T-helper 22 cell (primary cell): ENCODE results near the gene SNAPC4.

Source experiments
- DNase-seq: peaks from one replicate; pipeline ENCODE4 v3.0.0-alpha.2; 2020; ENCODE audit warnings: low read depth

Gene SNAPC4

GRCh38 chr9:136400038-136400834 lies at the start of gene SNAPC4:
Gene SNAPC4, minus strand, starts transcription at chr9:136400170. Its CDS starts 1,742 bp downstream, at chr9:136398428.
- DNase-seq = peak; percentile 71

GRCh38 chr9:136448655-136449054 lies 48.7 kb upstream of the SNAPC4 start:
- DNase-seq = no peak

- no peak for DNase-seq
These were observed 47.3 kb upstream of the SNAPC4 start for GRCh38 chr9:136447173-136447778.

GRCh38 chr9:136445799-136446198 lies 45.8 kb upstream of the SNAPC4 start:
- no peak for DNase-seq

- DNase-seq = no peak
These were observed 44.1 kb upstream of the SNAPC4 start for GRCh38 chr9:136444102-136444501.

- DNase-seq = no peak
These were observed 43.7 kb upstream of the SNAPC4 start for GRCh38 chr9:136443687-136444086.

- no peak for DNase-seq
These were observed 43.1 kb upstream of the SNAPC4 start for GRCh38 chr9:136443087-136443486.

- DNase-seq = no peak
These were observed 42.3 kb upstream of the SNAPC4 start for GRCh38 chr9:136442265-136442664.

- DNase-seq = no peak
These were observed 41.8 kb upstream of the SNAPC4 start for GRCh38 chr9:136441681-136442245.

- DNase-seq = no peak
These were observed 41.3 kb upstream of the SNAPC4 start for GRCh38 chr9:136441191-136441680.

- DNase-seq = peak; percentile 63
These were observed 39.8 kb upstream of the SNAPC4 start, which contains the start of gene INPP5E for GRCh38 chr9:136439481-136440408. Gene INPP5E, minus strand, starts transcription at chr9:136439845. Its CDS starts 426 bp downstream, at chr9:136439419.

GRCh38 chr9:136438548-136439480 lies 38.8 kb upstream of the SNAPC4 start:
- peak; percentile 48 for DNase-seq

- DNase-seq = peak; percentile 39
These were observed 38.0 kb upstream of the SNAPC4 start for GRCh38 chr9:136437839-136438547.

GRCh38 chr9:136437430-136437829 lies 37.5 kb upstream of the SNAPC4 start:
- DNase-seq = no peak

- DNase-seq = no peak
These were observed 36.2 kb upstream of the SNAPC4 start for GRCh38 chr9:136436055-136436634.

- no peak for DNase-seq
These were observed 34.7 kb upstream of the SNAPC4 start for GRCh38 chr9:136434580-136435169.

GRCh38 chr9:136433849-136434579 lies 34.0 kb upstream of the SNAPC4 start:
- DNase-seq = no peak

- no peak for DNase-seq
These were observed 33.2 kb upstream of the SNAPC4 start for GRCh38 chr9:136433043-136433715.
